ENCODE measurements around the gene BHLHE23. TPM values are rescaled to one million over a fixed set of nuclear protein-coding genes. Genes with fewer than 3 reads are reported as not detected.

BHLHE23 gene
- total RNA-seq, 1 donor from 2014 or later: not detected

DNA sequence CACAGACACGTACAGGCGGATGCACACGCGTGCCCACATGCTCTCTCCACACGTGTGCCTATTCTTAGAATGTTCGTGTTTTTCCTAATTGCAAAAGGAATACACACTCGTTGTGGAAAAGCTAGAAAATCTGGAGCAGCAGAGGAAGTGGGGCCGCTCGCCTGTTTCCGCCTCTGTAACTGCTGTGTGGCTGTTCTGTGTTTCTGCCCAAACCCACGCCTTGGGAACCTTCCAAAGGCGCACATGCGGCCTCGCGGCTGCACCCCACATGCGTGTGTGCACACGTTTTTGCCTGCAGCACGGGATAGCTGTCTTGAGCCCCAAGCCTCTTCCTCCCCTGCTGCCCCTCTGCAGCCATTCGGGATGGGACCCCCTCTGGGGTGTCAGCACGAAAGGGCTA, 42.1 kb downstream of the BHLHE23 start:
- Mint-ChIP-seq H3K27me3 (ENCODE audit: low read depth) (peaks cover 15% of the 10 kb centered on the region), H3K36me3 (ENCODE audit: low read depth) (no peaks in the 10 kb centered on the region), H3K27ac (ENCODE audit: unreplicated experiment) (no peak overlapping the region), H3K9me3 (ENCODE audit: low read depth) (no peaks in the 10 kb centered on the region), H3K4me3 (ENCODE audit: unreplicated experiment) (no peak overlapping the region), H3K4me1 (ENCODE audit: low read depth) (no peaks in the 10 kb centered on the region)
- TF ChIP-seq, protein P1, sequence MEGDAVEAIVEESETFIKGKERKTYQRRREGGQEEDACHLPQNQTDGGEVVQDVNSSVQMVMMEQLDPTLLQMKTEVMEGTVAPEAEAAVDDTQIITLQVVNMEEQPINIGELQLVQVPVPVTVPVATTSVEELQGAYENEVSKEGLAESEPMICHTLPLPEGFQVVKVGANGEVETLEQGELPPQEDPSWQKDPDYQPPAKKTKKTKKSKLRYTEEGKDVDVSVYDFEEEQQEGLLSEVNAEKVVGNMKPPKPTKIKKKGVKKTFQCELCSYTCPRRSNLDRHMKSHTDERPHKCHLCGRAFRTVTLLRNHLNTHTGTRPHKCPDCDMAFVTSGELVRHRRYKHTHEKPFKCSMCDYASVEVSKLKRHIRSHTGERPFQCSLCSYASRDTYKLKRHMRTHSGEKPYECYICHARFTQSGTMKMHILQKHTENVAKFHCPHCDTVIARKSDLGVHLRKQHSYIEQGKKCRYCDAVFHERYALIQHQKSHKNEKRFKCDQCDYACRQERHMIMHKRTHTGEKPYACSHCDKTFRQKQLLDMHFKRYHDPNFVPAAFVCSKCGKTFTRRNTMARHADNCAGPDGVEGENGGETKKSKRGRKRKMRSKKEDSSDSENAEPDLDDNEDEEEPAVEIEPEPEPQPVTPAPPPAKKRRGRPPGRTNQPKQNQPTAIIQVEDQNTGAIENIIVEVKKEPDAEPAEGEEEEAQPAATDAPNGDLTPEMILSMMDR (IDR thresholded peaks at IDR 0.05): no peak
- no peak for DNase-seq (ENCODE audit: low spot score)

- H3K4me1 Mint-ChIP-seq (ENCODE audit: low read depth): no peaks in the 10 kb centered on the region
- TF ChIP-seq, protein P1 (IDR thresholded peaks at IDR 0.05): no peak
- H3K36me3 Mint-ChIP-seq (ENCODE audit: low read depth): no peaks in the 10 kb centered on the region
- H3K27me3 Mint-ChIP-seq (ENCODE audit: low read depth): peaks cover 10% of the 10 kb centered on the region
- no peak overlapping the region for H3K4me3 Mint-ChIP-seq (ENCODE audit: unreplicated experiment)
- no peak for DNase-seq (ENCODE audit: low spot score)
- H3K27ac Mint-ChIP-seq (ENCODE audit: unreplicated experiment): no peak overlapping the region
- H3K9me3 Mint-ChIP-seq (ENCODE audit: low read depth): no peaks in the 10 kb centered on the region
Measured at GRCh38 chr20:62963614-62964397, 43.0 kb downstream of the BHLHE23 start.

DNA sequence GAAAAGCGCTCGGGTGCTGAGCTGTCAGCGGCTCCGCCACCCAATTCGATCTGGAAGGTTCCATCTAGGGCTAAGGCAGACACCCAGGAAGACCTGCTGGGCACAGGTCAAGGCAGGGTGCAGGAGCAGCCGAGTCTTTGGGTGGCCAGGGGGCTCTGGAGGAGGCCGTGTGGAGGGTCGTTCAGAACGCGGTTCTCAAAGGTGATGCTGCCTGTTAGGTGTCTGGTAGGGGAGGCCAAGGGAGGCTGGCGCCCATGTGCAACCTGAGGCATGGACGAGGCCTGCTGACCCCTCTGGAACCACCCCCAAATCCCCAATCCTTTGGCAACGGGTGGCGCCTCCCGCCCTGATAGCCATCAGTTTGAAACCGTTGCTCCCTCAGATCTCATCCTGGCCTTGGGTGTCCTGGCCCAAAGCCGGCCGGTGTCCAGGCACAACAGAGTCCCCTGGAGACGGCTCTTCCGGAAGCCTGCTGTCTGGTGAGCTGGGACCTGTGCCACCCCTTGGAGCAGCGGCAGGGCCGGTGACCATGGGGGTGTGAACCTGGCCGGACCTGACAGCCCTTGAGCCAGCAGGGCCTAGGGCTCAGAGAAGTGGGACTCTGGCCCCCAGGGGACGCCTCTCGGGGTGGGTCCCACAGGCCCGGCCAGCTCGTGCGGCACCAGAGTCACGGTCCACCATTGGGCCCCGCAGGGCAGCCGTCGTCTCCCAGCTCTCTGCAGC, 43.7 kb downstream of the BHLHE23 start:
- H3K4me1 Mint-ChIP-seq (ENCODE audit: low read depth): no peaks in the 10 kb centered on the region
- no peaks in the 10 kb centered on the region for H3K9me3 Mint-ChIP-seq (ENCODE audit: low read depth)
- H3K27ac Mint-ChIP-seq (ENCODE audit: unreplicated experiment): no peak overlapping the region
- H3K36me3 Mint-ChIP-seq (ENCODE audit: low read depth): no peaks in the 10 kb centered on the region
- TF ChIP-seq, protein P1 (IDR thresholded peaks at IDR 0.05): no peak
- peaks cover 10% of the 10 kb centered on the region for H3K27me3 Mint-ChIP-seq (ENCODE audit: low read depth)
- DNase-seq (ENCODE audit: low spot score): no peak
- H3K4me3 Mint-ChIP-seq (ENCODE audit: unreplicated experiment): no peak overlapping the region

DNA sequence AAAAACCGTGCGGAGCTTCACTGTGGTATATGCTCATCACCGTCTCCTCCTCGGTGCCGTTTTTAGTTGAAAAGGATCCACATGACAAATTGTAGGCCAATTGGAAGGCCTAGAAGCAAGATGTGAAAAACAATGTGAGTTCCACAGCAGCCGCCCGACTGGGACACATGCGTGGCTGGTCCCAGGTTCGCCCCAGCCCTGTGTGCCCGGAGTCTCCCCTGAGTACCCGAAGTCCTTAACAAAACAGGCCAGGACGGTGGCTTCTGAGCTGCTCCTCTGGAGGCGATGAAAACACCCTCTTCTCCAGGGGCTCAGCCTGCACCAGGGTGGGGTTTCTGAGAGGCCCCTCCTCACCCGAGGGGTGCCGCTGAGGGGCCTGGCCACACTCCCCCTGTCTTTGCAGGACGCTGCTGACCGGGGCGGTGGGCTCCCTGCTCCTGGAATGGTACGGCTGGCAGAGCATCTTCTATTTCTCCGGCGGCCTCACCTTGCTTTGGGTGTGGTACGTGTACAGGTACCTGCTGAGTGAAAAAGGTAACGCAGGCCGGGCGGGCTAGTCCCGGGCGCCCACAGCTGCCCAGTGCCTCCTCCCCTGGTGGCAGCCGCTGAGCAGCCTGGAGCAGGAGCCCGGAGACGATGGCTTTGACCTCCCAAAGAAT, 44.4 kb downstream of the BHLHE23 start:
- Mint-ChIP-seq H3K9me3 (ENCODE audit: low read depth) (no peaks in the 10 kb centered on the region), H3K36me3 (ENCODE audit: low read depth) (no peaks in the 10 kb centered on the region), H3K4me3 (ENCODE audit: unreplicated experiment) (no peak overlapping the region), H3K27me3 (ENCODE audit: low read depth) (peaks cover 10% of the 10 kb centered on the region), H3K27ac (ENCODE audit: unreplicated experiment) (no peak overlapping the region), H3K4me1 (ENCODE audit: low read depth) (no peaks in the 10 kb centered on the region)
- no peak for DNase-seq (ENCODE audit: low spot score)
- TF ChIP-seq, protein P1 (IDR thresholded peaks at IDR 0.05): no peak

DNA sequence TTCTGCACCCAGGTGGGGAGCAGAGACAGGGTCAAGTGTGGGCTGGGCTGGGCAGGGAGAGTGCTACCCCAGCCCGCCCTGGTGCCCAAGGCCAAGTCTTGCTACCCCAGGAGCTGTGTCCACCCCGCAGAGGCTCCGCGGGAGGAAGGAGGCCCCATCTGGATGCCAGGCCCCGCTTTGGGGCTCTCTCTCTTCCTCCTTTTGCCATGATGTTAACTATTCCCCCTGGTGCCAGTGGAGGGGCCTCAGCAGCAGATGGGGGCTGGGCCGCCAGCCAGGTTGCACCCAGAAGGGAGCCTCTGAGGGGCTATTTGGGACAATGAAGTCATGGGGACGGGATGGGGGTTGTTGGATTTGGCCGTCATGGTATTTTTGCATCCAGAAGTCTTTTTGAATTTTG, 45.0 kb downstream of the BHLHE23 start:
- DNase-seq (ENCODE audit: low spot score): no peak

More for the DNA sequence above, 45.0 kb downstream of the BHLHE23 start:
- Mint-ChIP-seq H3K27me3 (ENCODE audit: low read depth) (peaks cover 10% of the 10 kb centered on the region), H3K27ac (ENCODE audit: unreplicated experiment) (no peak overlapping the region), H3K36me3 (ENCODE audit: low read depth) (no peaks in the 10 kb centered on the region), H3K4me1 (ENCODE audit: low read depth) (no peaks in the 10 kb centered on the region), H3K4me3 (ENCODE audit: unreplicated experiment) (no peak overlapping the region), H3K9me3 (ENCODE audit: low read depth) (no peaks in the 10 kb centered on the region)
- TF ChIP-seq, protein P1 (IDR thresholded peaks at IDR 0.05): no peak

Measured in chondrocyte (in vitro differentiated cells).